NOMO-1 treated with dmso at 0.1 percent for 144 hours (cell line): ENCODE measurements around the gene POTEE.
"Not testable (repeated sequence)": the region's sequence is repeated elsewhere in the genome, so short reads cannot be mapped to it uniquely, and the experiment has no call there.

Experiments
- DNase-seq: peaks from one replicate; lab custom pipeline; 2025; ENCODE audit not compliant: unreplicated experiment; lab: John Stamatoyannopoulos, UW

Gene POTEE

GRCh38 chr2:131209030-131209772, at the start of gene POTEE:
Gene POTEE (plus strand): TSS chr2:131209536. CDS start chr2:131218403, 8,867 bp downstream.
- not testable (repeated sequence) for DNase-seq

- DNase-seq, result not testable (repeated sequence)
These were observed 43.8 kb upstream of the POTEE start for GRCh38 chr2:131165562-131165961.

GRCh38 chr2:131168538-131168937, 40.8 kb upstream of the POTEE start:
- DNase-seq, result no peak

- DNase-seq, result not testable (repeated sequence)
These were observed 31.3 kb upstream of the POTEE start for GRCh38 chr2:131178050-131178449.

GRCh38 chr2:131178721-131179418, 30.5 kb upstream of the POTEE start:
- DNase-seq, result not testable (repeated sequence)

- DNase-seq, result not testable (repeated sequence)
These were observed 27.9 kb upstream of the POTEE start for GRCh38 chr2:131181451-131181850.

- not testable (repeated sequence) for DNase-seq
These were observed 15.9 kb upstream of the POTEE start for GRCh38 chr2:131193421-131193820.

GRCh38 chr2:131196186-131196585, 13.2 kb upstream of the POTEE start:
- DNase-seq, result not testable (repeated sequence)

- DNase-seq, result no peak
These were observed 8.2 kb upstream of the POTEE start for GRCh38 chr2:131201098-131201497.

- DNase-seq, result not testable (repeated sequence)
These were observed 1.5 kb upstream of the POTEE start for GRCh38 chr2:131207839-131208238.

- not testable (repeated sequence) for DNase-seq
These were observed 403 bp downstream of the POTEE start for GRCh38 chr2:131209773-131210104.

GRCh38 chr2:131210434-131211211, 1.3 kb downstream of the POTEE start:
- not testable (repeated sequence) for DNase-seq

- not testable (repeated sequence) for DNase-seq
These were observed 8.1 kb downstream of the POTEE start for GRCh38 chr2:131217238-131217986.

GRCh38 chr2:131235543-131236449, 26.5 kb downstream of the POTEE start:
- not testable (repeated sequence) for DNase-seq
